Activated T-helper 1 cell treated with anti-CD3 and anti-CD28 coated beads, Interleukin-12 subunit alpha, Interleukin-12 subunit beta, Interleukin-2, Interleukin-4 antibody, amounts not matched to agents 30 ng/mL and 10 ng/mL and 1 ng/mL, durations not matched to agents 14 hours and 24 hours and 36 hours (primary cell): ENCODE measurements around the gene PCSK1N. TPM values are rescaled to one million over a fixed set of nuclear protein-coding genes. Genes with fewer than 3 reads are reported as not detected.
"Not testable (repeated sequence)": the region's sequence is repeated elsewhere in the genome, so short reads cannot be mapped to it uniquely, and the experiment has no call there.

Experiments
- DNase-seq: peaks from one replicate; pipeline ENCODE4 v3.0.0; 2021; ENCODE audit warnings: low spot score
- H3K27ac Mint-ChIP-seq: one replicate; pipeline ENCODE4 v1.8.0; 2021; ENCODE audit warnings: mild to moderate bottlenecking, mixed read lengths
- H3K27me3 Mint-ChIP-seq: one replicate; pipeline ENCODE4 v1.8.0; 2022; ENCODE audit warnings: mild to moderate bottlenecking, moderate library complexity, mixed read lengths; ENCODE audit not compliant: insufficient read depth
- H3K36me3 Mint-ChIP-seq: one replicate; pipeline ENCODE4 v1.8.0; 2021; ENCODE audit warnings: low read depth, mixed read lengths
- H3K4me1 Mint-ChIP-seq: one replicate; pipeline ENCODE4 v1.8.0; 2021; ENCODE audit warnings: low read depth, mixed read lengths
- H3K4me3 Mint-ChIP-seq: one replicate; pipeline ENCODE4 v1.8.0; 2021; ENCODE audit warnings: mild to moderate bottlenecking, moderate library complexity, mixed read lengths
- H3K9me3 Mint-ChIP-seq: one replicate; pipeline ENCODE4 v1.8.0; 2021; ENCODE audit warnings: mixed read lengths
- intact Hi-C: fragments of 100-400 bp; cut with micrococcal nuclease; formaldehyde crosslinking; loops from one replicate; pipeline ENCODE4 v1.15.1; 2024
- total RNA-seq: library from RNA; stranded (reverse); gene quantifications from 2 replicates; pipeline ENCODE4 v1.2.3, GENCODE V29; 2022

The PCSK1N gene
- total RNA-seq, 1 donor from 2014 or later: 0.36 TPM

DNA sequence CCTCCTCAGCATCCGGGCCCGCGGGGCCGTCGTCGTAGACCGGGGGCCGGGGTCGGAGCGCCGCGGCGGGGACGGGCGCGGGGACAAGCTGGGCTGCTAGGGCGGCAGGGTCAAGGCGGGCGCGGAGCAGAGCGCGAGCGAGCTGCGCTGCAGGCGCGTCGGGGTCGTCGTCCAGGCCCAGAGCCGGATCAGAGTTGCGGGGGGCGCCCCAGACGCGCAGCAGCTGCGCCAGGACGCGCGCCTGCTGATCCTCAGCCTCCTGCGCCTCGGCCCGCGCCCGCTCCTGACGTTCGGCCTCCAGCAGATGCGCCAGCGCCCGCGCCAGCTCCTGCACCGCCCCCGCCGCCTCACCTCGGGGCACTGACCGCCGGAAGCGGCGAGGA lies 3.5 kb downstream of the PCSK1N start:
- H3K27me3 Mint-ChIP-seq: peaks cover 55% of the 10 kb centered on the region
- peaks cover 16% of the 10 kb centered on the region for H3K4me1 Mint-ChIP-seq
- no peak overlapping the region for H3K27ac Mint-ChIP-seq
- no peak for DNase-seq
- intact Hi-C loops: no loop called here
- H3K4me3 Mint-ChIP-seq: no peak overlapping the region
- peaks cover 6% of the 10 kb centered on the region for H3K36me3 Mint-ChIP-seq
- H3K9me3 Mint-ChIP-seq: no peaks in the 10 kb centered on the region

DNA sequence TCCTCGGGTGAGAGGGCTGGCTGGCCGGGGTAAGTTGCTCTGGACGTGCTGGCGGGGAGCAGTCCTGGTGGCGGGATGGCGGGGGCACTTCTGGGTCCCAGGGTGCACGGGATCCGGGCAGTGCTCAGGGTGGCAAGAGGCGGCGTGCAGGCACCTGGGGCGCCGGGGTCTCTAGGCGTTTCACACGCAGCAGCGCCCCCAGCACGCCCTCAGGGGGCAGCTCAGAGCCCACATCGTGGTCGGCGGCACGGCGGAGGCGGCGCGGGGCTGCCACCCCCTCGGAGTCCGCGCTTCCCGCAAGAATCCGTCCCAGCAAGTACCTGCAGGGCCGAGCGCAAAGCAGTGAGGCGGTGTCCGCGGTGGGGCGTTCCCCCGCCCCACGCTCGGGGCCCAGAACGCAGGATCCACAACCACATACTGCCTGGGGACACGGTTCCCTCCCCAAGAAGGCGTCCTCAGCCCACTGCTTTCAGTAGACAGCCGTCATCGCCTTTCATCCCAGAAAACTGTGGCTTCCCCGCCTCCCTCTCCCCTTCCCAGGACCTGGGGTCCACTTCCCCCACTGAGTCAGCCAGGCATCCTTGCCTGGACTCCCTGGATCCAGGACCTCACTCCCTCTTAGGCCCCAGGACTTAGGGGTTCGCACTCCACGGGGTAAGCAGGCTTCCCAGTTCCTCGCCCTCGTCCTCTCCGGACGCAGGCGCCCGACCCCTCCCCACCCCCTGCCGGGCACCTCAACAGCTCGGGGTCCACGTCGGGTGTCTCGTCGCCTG lies 4.1 kb downstream of the PCSK1N start:
- Mint-ChIP-seq H3K9me3 (no peaks in the 10 kb centered on the region), H3K27me3 (peaks cover 50% of the 10 kb centered on the region)

DNA sequence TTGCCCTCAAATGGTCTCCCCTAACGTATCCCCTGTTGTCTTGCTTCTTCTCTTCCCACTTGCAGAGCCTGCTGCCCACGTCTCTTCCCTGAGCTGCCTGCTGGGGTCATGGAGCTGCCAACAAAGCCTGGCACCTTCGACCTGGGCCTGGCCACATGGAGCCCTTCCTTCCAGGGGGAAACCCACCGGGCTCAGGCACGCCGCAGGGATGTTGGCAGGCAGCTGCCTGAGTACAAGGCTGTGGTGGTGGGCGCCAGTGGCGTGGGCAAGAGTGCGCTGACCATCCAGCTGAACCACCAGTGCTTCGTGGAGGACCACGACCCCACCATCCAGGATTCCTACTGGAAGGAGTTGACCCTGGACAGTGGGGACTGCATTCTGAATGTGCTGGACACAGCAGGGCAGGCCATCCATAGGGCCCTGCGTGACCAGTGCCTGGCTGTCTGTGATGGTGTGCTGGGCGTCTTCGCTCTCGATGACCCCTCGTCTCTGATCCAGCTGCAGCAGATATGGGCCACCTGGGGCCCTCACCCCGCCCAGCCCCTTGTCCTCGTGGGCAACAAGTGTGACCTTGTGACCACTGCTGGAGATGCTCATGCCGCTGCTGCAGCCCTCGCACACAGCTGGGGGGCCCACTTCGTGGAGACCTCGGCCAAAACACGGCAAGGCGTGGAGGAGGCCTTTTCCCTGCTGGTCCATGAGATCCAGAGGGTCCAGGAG lies 6.2 kb downstream of the PCSK1N start:
- Mint-ChIP-seq H3K9me3 (no peaks in the 10 kb centered on the region), H3K27me3 (peaks cover 35% of the 10 kb centered on the region), H3K4me3 (no peak overlapping the region), H3K36me3 (peaks cover 10% of the 10 kb centered on the region), H3K4me1 (peaks cover 8% of the 10 kb centered on the region), H3K27ac (no peak overlapping the region)
- no peak for DNase-seq
- intact Hi-C loops: no loop called here

More for the DNA sequence above, 4.1 kb downstream of the PCSK1N start:
- intact Hi-C loops: no loop called here
- H3K4me3 Mint-ChIP-seq: no peak overlapping the region
- H3K4me1 Mint-ChIP-seq: peaks cover 16% of the 10 kb centered on the region
- peaks cover 6% of the 10 kb centered on the region for H3K36me3 Mint-ChIP-seq
- DNase-seq: no peak
- H3K27ac Mint-ChIP-seq: no peak overlapping the region

DNA sequence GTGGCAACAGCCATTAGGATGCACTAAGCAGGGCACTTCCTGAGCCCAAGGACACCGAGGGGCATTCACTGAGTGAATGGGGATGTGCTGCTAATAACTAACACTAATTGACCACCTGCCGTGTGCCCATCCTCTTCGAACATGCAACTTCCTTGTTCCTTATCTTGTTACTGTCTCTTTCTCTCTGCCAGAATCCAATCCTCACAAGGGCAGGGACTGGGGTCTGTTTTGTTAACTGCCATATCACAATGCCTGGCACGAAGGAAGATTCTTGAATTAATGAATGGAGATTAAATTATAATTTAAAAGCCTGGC lies 7.8 kb downstream of the PCSK1N start:
- Mint-ChIP-seq H3K27me3 (peaks cover 19% of the 10 kb centered on the region), H3K27ac (no peak overlapping the region), H3K4me3 (no peak overlapping the region), H3K4me1 (no peaks in the 10 kb centered on the region), H3K36me3 (peaks cover 10% of the 10 kb centered on the region), H3K9me3 (no peaks in the 10 kb centered on the region)
- no peak for DNase-seq
- intact Hi-C loops: no loop called here

DNA sequence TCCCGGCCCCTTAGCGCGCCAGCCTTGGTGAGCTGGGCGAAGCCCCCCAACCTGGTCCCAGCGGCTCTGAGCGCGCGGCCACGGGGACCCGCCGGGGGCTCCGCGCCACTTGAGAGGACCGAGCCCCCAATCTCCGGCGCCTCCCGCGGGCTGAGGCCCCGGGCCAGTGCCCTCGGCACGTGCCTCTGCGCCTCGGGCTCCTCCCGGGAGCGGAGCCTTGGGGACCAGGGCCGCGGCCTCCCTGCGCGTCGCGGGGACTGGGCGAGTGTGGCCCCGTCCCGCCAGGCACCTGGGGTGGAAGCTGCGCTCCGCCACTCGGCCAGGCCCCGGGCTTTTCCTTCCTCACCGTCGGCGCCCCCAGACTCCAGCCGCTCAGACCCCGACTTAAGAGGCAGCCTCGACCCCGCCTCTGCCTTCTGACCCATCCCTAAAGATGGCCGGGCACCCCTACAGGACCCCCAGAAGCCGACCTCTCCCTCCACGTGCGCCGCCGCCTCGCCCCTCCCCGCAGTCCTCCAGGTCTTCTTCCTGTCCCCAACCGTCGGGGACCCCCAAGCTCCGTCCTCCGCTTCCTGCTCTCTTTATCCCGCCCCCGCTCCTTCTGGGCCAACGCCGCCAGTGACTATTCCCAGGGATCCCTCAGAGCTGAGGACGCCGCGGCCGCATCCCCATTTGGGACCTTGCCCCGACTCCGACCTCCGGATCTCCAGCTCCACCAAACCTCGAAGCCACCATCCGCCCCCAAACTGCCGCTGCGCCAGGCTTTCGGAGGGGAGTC lies 8.3 kb downstream of the PCSK1N start:
- H3K4me3 Mint-ChIP-seq: no peak overlapping the region
- intact Hi-C loops: no loop called here
- DNase-seq: no peak
- H3K4me1 Mint-ChIP-seq: no peaks in the 10 kb centered on the region
- H3K27ac Mint-ChIP-seq: no peak overlapping the region
- H3K9me3 Mint-ChIP-seq: no peaks in the 10 kb centered on the region
- H3K36me3 Mint-ChIP-seq: peaks cover 10% of the 10 kb centered on the region
- peaks cover 17% of the 10 kb centered on the region for H3K27me3 Mint-ChIP-seq

DNA sequence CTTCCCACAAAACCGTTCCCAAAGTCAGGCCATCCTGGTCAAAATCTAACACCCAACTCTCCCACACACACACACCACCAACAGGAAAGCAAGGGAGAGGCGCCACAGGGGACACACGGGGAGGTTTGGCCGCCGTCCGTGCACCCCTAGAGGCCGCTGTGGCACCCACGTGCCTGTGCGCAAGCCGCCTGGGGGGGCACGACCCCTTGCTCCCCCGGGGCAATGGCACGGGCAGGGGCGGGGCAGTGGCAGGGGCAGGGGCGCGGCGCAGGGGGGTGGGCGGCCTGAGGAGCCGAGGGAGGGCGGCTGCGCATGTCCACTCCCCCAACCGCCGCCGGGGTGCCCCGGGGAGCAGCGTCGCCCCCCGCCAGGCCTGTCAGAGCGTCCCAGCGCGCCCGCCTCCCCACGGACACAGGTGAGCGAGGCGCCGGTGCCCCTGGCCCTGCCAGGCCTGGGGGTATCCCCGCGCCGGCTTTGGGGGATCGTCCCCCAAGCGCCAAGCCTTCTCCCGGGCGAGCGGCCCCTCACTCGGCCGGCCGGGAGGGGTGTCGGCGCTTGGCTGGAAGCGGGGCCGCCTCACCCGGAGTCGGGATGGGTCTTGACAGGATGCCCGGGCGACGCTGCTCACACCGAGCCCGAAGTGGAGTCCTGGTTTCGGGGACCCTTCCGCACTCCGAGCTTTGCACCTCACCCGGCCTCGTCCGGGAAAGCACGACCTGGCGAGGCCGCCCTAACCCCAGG lies 9.1 kb downstream of the PCSK1N start, which contains the start of gene ERAS:
ERAS (plus strand) TSS at position 379 of the 741 bp plus-strand sequence. CDS start 2,611 bp downstream, outside the sequence.
- Mint-ChIP-seq H3K27ac (no peak within 1 kb of the TSS), H3K4me1 (no peaks in the 10 kb centered on the region), H3K4me3 (no peak within 1 kb of the TSS), H3K36me3 (peaks cover 10% of the 10 kb centered on the region), H3K9me3 (no peaks in the 10 kb centered on the region), H3K27me3 (peaks cover 17% of the 10 kb centered on the region)
- DNase-seq: no peak
- intact Hi-C loops: no loop called here

DNA sequence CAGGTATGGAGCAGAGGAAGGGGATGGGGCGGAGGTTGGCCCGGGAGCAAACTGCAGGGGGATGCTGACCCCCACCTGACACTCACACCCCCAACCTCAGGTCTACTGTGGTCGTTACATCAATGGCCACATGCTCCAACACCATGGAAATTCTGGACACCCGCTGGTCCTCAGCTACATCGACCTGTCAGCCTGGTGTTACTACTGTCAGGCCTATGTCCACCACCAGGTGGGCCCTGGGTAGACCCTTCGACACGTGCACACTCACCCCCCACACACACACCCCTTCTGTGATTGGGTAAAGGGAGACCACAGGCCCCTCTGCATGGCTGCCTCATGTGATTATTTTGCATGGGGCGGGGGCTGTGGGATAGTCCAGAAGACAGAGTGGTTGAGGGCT lies 11.3 kb downstream of the PCSK1N start:
- no peaks in the 10 kb centered on the region for H3K9me3 Mint-ChIP-seq
- no peak overlapping the region for H3K4me3 Mint-ChIP-seq
- no peaks in the 10 kb centered on the region for H3K4me1 Mint-ChIP-seq
- H3K36me3 Mint-ChIP-seq: peaks cover 10% of the 10 kb centered on the region
- intact Hi-C loops: no loop called here
- peaks cover 10% of the 10 kb centered on the region for H3K27me3 Mint-ChIP-seq
- no peak for DNase-seq
- no peak overlapping the region for H3K27ac Mint-ChIP-seq

DNA sequence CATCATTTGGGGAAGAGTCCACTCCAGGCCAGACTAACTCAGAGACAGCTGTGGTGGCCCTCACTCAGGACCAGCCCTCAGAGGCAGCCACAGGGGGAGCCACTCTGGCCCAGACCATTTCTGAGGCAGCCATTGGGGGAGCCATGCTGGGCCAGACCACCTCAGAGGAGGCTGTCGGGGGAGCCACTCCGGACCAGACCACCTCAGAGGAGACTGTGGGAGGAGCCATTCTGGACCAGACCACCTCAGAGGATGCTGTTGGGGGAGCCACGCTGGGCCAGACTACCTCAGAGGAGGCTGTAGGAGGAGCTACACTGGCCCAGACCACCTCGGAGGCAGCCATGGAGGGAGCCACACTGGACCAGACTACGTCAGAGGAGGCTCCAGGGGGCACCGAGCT lies 12.4 kb downstream of the PCSK1N start:
- Mint-ChIP-seq H3K27ac (no peak overlapping the region), H3K9me3 (no peaks in the 10 kb centered on the region), H3K4me1 (no peaks in the 10 kb centered on the region), H3K36me3 (peaks cover 10% of the 10 kb centered on the region), H3K27me3 (peaks cover 4% of the 10 kb centered on the region), H3K4me3 (no peak overlapping the region)
- intact Hi-C loops: no loop called here
- no peak for DNase-seq

DNA sequence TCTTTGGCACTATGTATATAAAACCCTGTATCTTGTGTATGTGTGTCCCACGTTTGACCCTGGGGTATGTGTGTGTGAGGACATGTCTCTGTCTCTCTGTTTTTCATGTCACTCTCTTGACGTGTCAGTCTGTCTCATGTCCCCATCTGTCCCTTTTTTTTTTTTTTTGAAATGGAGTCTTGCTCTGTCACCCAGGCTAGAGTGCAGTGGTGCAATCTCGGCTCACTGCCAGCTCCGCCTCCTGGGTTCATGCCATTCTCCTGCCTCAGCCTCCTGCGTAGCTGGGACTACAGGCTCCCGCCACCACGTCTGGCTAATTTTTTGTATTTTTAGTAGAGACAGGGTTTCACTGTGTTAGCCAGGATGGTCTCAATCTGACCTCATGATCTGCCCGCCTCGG lies 16.0 kb downstream of the PCSK1N start:
- H3K9me3 Mint-ChIP-seq, H3K4me1 Mint-ChIP-seq, H3K27ac Mint-ChIP-seq, H3K36me3 Mint-ChIP-seq, intact Hi-C loops, H3K27me3 Mint-ChIP-seq, DNase-seq, H3K4me3 Mint-ChIP-seq: not testable (repeated sequence)

DNA sequence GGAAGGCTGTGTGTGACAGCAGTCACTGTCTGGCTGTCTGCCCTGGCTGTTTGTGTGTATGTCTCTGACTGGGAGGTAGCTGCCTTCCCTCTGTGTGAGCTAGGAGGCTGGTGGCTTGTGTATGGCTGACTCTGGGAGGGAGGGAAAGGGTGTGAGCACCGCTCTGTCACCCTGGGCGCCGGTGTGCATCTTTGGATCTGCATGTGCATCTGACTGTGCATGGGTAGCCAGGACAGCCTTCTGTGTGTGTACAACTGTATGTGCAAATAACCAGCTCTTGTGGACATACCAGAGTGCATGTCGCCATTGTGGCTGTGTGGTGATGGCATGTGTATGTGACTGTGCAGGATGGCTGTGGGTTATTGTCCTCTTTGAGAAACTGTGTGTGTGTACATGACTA lies 16.5 kb downstream of the PCSK1N start:
- no peaks in the 10 kb centered on the region for H3K9me3 Mint-ChIP-seq
- no peaks in the 10 kb centered on the region for H3K4me1 Mint-ChIP-seq
- no peaks in the 10 kb centered on the region for H3K27me3 Mint-ChIP-seq
- peaks cover 2% of the 10 kb centered on the region for H3K36me3 Mint-ChIP-seq
- no peak overlapping the region for H3K4me3 Mint-ChIP-seq
- no peak overlapping the region for H3K27ac Mint-ChIP-seq
- no peak for DNase-seq
- intact Hi-C loops: no loop called here

DNA sequence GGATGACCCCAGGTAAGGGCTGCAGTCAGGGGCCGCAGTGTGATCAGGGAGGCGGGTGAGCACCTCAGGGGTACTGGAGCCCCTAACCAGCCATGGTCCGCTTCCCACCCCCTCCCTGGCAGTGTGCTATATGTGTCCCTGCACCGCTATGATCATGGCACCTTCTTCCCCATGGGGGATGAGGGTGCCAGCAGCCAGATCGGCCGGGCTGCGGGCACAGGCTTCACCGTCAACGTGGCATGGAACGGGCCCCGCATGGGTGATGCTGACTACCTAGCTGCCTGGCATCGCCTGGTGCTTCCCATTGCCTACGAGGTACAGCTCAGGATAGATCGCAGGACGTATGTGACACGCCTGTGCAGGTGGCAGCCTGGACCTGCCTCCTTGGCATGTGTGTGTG lies 17.3 kb downstream of the PCSK1N start:
- no peak for DNase-seq
- peaks cover 2% of the 10 kb centered on the region for H3K36me3 Mint-ChIP-seq
- H3K9me3 Mint-ChIP-seq: no peaks in the 10 kb centered on the region
- no peaks in the 10 kb centered on the region for H3K27me3 Mint-ChIP-seq
- no peak overlapping the region for H3K27ac Mint-ChIP-seq
- no peak overlapping the region for H3K4me3 Mint-ChIP-seq
- intact Hi-C loops: no loop called here
- no peaks in the 10 kb centered on the region for H3K4me1 Mint-ChIP-seq

DNA sequence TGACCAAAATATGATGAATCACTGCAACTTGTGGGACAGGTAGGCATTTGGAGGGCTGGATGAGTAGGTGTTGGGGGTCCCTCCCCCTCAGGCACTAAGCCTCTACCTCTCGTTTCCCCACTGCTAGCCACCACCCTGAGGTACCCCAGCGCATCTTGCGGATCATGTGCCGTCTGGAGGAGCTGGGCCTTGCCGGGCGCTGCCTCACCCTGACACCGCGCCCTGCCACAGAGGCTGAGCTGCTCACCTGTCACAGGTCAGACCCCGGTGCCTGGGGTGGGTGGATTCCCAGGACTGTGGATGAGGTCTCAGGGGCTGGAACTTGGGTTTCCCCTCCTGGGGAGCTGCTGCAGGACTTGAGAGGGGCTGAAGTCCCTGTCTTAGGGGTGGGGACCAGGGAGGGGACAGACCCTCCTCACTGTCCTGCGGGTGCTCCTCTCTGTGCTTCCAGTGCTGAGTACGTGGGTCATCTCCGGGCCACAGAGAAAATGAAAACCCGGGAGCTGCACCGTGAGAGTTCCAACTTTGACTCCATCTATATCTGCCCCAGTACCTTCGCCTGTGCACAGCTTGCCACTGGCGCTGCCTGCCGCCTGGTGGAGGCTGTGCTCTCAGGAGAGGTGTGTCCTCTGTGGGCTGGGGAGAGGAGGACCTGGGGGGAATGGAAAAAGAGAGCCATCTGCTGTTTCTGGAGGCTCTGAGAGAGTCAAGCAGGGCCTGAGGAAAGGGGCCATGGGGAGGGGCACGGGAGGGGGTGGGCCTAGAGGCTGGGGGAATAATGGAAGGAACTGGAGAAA lies 19.2 kb downstream of the PCSK1N start:
- Mint-ChIP-seq H3K4me1 (no peaks in the 10 kb centered on the region), H3K9me3 (no peaks in the 10 kb centered on the region), H3K4me3 (no peak overlapping the region), H3K36me3 (peaks cover 6% of the 10 kb centered on the region), H3K27me3 (no peaks in the 10 kb centered on the region), H3K27ac (no peak overlapping the region)
- intact Hi-C loops: no loop called here
- no peak for DNase-seq
